Fibroblast of mammary gland (primary cell): ENCODE results near the gene MAPK8IP3.

Experiments used
- DNase-seq: peaks from one replicate; pipeline ENCODE4 v3.0.0-alpha.2; 2010; ENCODE audit warnings: low read depth
- H3K4me3 ChIP-seq: 2 replicates; pipeline ENCODE4 v1.5.1; 2011; ENCODE audit warnings: low read depth, mild to moderate bottlenecking, low read length, moderate library complexity; ENCODE audit not compliant: control insufficient read depth
- TF ChIP-seq, protein P1 (sequence below): conservative IDR thresholded peaks from 2 replicates; pipeline ENCODE4 v1.5.1; 2011; ENCODE audit warnings: low read depth, low read length, inconsistent platforms; ENCODE audit not compliant: control insufficient read depth, insufficient read depth

The MAPK8IP3 gene

DNA sequence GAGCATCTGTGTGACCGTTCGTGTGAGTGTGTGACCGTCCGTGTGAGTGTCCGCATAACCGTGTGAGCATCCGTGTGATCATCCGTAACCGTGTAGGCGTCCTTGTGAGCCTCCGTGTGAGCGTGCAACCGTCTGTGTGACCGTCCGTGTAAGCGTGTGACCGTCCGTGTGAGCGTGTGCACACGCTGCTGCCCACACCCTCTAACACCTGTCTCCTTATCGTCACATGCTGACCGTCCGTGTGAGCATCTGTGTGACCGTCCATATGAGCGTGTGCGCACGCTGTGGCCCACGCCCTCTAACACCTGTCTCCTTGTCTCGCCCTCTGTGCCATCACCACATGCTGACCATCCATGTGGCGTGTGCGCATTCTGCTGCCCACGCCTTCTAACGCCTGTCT is 34.2 kb downstream of the MAPK8IP3 start:
- TF ChIP-seq, protein P1, sequence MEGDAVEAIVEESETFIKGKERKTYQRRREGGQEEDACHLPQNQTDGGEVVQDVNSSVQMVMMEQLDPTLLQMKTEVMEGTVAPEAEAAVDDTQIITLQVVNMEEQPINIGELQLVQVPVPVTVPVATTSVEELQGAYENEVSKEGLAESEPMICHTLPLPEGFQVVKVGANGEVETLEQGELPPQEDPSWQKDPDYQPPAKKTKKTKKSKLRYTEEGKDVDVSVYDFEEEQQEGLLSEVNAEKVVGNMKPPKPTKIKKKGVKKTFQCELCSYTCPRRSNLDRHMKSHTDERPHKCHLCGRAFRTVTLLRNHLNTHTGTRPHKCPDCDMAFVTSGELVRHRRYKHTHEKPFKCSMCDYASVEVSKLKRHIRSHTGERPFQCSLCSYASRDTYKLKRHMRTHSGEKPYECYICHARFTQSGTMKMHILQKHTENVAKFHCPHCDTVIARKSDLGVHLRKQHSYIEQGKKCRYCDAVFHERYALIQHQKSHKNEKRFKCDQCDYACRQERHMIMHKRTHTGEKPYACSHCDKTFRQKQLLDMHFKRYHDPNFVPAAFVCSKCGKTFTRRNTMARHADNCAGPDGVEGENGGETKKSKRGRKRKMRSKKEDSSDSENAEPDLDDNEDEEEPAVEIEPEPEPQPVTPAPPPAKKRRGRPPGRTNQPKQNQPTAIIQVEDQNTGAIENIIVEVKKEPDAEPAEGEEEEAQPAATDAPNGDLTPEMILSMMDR, result no peak
- no peak overlapping the region for H3K4me3 ChIP-seq
- DNase-seq, result no peak

DNA sequence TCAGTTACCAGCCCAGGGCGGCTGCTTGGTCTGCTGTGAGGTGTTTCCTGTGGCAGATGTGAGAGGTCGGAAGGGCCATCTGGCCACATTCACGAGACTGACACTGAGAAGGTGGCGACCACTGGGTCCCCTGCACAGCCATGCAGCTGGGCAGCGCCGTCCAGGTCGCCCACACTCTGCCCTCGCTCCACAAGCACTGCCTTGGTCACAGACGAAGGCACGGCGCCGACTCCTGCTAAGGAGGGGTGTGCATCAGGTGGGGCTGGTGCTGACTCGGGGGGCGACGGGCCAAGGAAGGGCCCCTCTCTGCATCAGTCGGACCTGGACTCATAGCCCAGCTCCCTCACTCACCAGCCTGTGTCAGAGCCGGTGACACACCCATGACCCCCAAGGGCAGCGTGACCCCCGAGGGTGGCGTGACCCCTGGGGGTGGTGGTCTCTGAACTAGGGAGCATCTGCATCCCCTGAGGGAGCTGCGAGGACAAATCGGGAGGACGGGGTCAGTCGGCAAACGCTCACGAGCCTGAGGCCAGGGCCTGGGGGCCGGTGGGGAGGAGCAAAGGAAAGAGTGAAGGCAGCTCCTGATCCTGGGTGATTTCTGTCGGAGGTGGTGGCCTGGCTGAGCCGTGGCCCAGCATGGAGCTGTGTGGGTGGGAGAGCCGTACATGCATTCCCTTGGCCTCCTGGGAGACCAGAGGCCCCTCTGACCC is 34.9 kb downstream of the MAPK8IP3 start:
- no peak overlapping the region for H3K4me3 ChIP-seq
- DNase-seq, result no peak
- TF ChIP-seq, protein P1, result no peak

DNA sequence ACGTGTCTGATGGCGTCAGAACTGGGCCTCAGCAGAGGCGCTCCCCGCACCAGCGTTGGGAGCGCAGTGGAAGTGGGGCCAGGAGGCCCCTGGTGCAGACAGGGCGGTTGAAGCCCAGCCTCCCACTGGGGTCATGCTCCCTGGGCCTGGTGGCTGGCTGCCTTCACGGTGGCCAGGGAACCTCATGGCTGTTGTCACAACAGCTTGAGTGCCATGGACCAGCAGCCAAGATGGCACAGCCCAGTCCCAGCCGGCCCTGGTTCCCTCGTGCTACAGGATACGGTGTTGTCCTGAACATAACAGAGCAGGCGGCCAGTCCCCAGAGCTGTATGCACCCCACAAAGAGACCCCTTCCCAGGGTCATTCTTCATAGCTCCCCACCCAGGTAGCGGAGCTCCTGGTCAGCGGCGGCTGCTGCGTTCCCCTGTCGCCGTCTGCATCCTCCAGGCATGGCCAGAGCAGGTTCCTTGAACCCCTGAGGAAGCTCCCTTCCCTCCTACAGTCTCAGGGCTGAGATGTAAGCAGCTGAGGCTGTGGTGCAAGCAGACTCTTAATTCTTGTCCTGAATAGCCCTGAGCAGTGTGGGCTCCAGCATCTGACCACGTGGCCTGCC is 35.7 kb downstream of the MAPK8IP3 start:
- no peak overlapping the region for H3K4me3 ChIP-seq
- TF ChIP-seq, protein P1, result no peak
- DNase-seq, result no peak

DNA sequence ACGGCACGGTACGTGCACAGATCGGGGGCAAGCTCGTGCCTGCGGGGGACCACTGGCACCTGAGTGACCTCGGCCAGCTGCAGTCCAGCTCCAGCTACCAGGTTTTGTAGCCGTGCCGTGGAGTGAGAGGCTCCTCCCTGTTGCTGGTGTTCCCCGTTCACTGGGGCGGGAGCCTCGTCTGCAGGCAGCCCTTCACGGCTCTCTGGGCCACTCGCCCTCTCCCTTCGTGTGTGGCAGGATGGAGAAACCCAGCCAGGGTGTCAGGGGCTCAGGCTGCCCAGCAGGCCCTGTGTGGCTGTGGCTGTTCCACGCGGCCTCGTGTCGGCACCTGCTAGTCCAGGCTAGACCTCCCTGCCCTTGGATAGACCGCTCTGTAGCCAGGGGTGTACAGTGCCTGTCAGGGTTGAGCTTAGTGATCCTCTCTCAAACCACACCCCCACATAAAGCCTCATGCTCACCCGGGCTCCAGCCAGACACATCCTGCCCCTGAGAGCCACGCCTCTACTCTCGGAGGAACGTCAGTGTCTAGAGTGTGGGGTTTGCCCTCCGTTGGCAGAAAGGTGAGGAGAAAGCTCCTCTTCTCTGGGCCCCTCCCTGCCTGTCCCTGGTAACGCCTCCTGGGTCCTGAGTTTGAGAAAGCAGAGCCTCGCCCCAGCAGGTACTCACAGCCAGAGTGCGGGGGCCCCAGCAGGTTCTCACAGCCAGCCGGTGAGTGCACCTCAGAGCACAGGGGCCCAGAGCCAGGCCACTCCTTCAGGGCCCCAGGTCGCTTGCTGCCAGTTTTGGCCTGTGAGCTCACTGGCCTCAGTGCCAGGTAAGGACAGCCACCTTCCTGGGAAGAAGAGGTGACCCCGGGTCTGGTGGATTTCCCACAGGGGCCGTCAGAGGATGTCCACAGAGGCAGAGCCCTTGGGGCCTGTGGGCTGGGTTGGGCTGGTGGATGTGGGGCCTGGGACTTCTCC is 37.7 kb downstream of the MAPK8IP3 start:
- H3K4me3 ChIP-seq, result no peak overlapping the region
- TF ChIP-seq, protein P1, result no peak
- no peak for DNase-seq

DNA sequence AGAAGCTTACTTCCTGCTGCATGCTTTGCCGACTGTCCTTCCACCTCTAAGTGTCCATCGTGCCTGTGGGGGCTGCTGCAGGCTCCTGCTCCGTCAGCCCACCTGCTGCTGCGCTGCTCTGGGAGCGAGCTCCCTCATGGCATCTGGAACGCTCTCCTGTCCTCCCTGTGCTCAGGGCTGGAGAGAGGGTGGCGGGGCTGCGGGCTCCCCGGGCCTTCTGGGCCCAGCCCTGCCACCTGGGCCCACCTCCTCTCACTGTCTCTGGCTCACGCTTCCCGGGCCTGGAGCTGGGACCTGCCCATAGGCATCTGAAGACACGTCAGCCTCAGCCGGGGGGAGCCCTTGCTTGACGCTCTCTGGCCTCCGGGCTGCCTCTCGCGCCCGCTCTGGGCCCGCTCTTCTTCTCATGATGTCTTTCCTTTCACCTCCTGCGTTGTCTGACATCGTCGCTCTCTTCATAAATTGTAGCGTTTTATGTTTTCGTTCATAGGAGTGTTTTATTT is 38.4 kb downstream of the MAPK8IP3 start:
- H3K4me3 ChIP-seq, result no peak overlapping the region
- TF ChIP-seq, protein P1, result no peak
- DNase-seq, result no peak

DNA sequence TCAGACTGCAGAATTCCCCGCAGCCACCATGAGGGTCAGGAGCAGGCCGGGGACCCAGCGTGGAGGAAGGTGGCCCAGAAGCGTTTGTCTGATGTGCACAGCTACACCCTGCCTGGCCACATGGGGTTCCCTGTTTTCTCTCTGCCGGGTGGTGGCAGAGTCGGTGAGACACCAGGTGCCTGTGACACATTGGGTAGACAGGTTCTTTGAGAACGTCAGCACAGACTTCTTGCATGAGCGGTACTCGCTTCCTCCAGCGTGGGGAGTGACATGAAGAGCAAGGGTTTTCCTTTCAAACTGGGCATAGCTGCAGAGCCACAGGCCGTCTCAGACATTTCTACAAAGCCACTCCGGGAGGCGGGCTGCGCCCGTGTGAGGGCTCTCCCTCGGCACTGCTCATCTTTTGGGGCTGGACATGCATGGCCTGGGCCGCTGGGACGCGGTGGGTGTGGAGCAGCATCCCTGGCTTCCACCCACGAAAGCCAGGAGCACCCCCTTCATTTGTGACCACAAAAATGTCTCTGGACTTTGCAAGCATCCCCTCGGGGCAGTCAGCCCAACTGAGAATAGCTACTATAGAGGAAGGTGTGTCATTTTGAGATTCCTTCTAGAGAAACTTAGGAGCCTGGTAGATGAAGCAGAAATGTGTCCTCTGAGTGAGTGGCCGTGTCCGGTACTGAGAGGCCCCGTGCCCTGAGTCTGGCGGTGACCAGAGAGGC is 39.3 kb downstream of the MAPK8IP3 start:
- H3K4me3 ChIP-seq, result no peak overlapping the region

More for the DNA sequence above, 39.3 kb downstream of the MAPK8IP3 start:
- DNase-seq, result peak; percentile 30
- TF ChIP-seq, protein P1, result no peak
